Muscle layer of duodenum (tissue), 2 donors: ENCODE data around the gene COL18A1.

Experiments used
- H3K27ac ChIP-seq: one replicate; pipeline ENCODE4 v1.7.0; 2013; ENCODE audit warnings: mild to moderate bottlenecking, low read length
- H3K27me3 ChIP-seq: one replicate; pipeline ENCODE4 v1.7.0; 2013; ENCODE audit warnings: low read depth, mild to moderate bottlenecking, control low read depth, low read length
- H3K36me3 ChIP-seq, 2 donors: one replicate each; pipeline ENCODE4 v1.7.0; 2013; ENCODE audit warnings: low read length in 2 of 2, control low read depth in 1 of 2, mild to moderate bottlenecking in 1 of 2; ENCODE audit not compliant: insufficient read depth in 2 of 2, control insufficient read depth in 1 of 2
- H3K4me1 ChIP-seq, 2 donors: one replicate each; pipeline ENCODE4 v1.7.0; 2013; ENCODE audit warnings: low read length in 2 of 2, mild to moderate bottlenecking in 2 of 2, control low read depth in 1 of 2, moderate library complexity in 1 of 2; ENCODE audit not compliant: insufficient read depth in 2 of 2, control insufficient read depth in 1 of 2
- H3K4me3 ChIP-seq, 2 donors: one replicate each; pipeline ENCODE4 v1.7.0; 2013; ENCODE audit warnings: low read length in 2 of 2, low read depth in 1 of 2, mild to moderate bottlenecking in 1 of 2
- H3K9me3 ChIP-seq, 2 donors: one replicate each; pipeline ENCODE4 v1.7.0; 2013; ENCODE audit warnings: low read length in 2 of 2, control low read depth in 1 of 2, mild to moderate bottlenecking in 1 of 2; ENCODE audit not compliant: control insufficient read depth in 1 of 2
- donor health status: healthy.

The COL18A1 gene

DNA sequence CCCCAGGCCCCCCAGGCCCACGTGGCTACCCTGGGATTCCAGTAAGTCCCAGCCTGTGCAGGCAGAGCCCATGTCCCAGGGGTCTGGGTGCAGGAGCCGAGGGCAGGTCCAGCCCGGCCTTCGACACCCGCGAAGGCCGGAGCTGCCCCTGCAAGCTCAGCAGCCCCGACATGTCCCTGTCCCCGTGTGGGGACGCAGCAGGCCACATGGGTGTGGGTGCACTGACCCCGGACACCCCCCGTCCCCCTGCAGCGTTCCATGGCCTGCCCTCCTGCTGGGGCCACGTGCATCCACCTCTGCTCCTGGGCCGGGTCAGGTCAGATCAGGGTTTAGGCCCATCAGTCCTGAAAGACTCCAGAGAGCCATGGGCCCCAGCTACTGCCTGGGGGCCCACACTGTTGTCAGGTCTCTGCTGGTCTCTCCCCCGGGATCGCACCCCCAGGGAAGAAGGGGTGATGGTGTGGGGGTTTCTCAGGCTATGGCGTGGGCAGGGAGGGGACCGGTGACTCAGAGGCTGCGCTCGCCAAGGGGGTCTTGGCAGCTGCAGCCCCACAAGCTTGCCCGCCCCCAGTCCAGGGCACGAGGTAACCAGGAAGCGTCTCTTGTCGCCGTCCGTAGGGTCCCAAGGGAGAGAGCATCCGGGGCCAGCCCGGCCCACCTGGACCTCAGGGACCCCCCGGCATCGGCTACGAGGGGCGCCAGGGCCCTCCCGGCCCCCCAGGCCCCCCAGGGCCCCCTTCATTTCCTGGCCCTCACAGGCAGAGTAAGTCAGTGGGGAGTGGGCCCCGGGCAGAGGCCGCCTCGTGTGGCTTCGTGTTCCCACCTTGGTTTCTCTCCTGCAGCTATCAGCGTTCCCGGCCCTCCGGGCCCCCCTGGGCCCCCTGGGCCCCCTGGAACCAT is 99.8 kb downstream of the COL18A1 start:
- no peaks in the 10 kb centered on the region for H3K4me1 ChIP-seq
- no peaks in the 10 kb centered on the region for H3K9me3 ChIP-seq
- H3K27ac ChIP-seq: no peak overlapping the region
- H3K27me3 ChIP-seq: no peaks in the 10 kb centered on the region
- H3K36me3 ChIP-seq: peaks cover 3 to 6% of the 10 kb centered on the region in 2 donors
- no peak overlapping the region for H3K4me3 ChIP-seq

DNA sequence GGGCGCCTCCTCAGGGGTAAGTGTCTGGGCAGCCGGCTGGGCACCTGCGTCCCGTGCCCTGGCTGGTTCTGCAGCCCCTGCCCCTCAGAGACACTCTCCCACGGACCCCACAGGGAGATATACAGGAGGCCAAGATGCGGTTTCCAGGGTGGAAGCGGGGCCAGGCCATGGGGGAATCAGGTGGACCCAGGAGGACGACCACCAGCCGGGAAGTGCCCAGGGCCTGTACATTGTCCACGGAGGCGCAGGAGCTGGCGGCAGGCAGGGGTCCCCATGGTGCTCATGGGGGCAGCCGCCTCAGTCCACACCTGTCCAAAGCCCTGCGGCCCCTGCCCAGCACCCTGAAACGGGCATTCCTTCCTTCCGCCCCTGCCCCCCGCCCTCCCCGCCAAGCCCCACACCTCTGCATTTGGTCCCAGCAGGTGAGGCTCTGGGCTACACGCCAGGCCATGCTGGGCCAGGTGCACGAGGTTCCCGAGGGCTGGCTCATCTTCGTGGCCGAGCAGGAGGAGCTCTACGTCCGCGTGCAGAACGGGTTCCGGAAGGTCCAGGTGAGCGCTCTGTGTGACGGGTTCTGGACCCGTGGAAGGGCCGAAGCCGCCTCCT is 100.6 kb downstream of the COL18A1 start:
- Histone ChIP-seq H3K27me3 (no peaks in the 10 kb centered on the region), H3K4me3 (no peak overlapping the region), H3K4me1 (no peaks in the 10 kb centered on the region), H3K27ac (no peak overlapping the region), H3K36me3 (peaks cover 3 to 11% of the 10 kb centered on the region in 2 donors), H3K9me3 (no peaks in the 10 kb centered on the region)

DNA sequence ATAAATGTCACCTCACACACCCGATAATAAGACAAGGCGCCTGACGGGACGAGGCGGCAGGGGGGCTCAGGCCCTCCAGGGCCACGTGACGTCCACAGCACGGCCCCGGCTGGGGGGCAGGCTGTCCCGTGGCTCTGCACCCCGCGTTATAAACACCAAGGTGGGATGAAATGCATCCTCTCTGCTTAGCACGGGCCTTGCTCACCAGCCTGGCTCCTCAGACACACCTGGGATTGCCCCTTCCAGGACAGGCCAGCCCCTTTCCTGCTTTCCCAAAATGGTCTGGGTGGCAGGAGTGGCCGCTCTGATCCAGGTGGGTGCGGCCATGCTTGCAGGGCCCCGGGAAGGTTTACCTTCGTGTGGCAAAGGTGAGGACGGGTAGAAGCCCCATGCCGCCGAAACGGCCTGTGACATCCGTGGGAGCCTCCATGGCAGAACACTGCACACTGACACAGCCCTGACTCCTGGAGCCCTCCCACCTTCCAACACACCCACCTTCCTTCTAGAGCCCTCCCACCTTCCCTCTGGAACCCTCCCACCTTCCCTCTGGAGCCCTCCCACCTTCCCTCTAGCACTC is 101.4 kb downstream of the COL18A1 start:
- H3K4me3 ChIP-seq: no peak overlapping the region
- H3K36me3 ChIP-seq: peaks cover 3 to 16% of the 10 kb centered on the region in 2 donors
- no peaks in the 10 kb centered on the region for H3K27me3 ChIP-seq
- H3K27ac ChIP-seq: no peak overlapping the region
- no peaks in the 10 kb centered on the region for H3K9me3 ChIP-seq
- H3K4me1 ChIP-seq: no peaks in the 10 kb centered on the region

DNA sequence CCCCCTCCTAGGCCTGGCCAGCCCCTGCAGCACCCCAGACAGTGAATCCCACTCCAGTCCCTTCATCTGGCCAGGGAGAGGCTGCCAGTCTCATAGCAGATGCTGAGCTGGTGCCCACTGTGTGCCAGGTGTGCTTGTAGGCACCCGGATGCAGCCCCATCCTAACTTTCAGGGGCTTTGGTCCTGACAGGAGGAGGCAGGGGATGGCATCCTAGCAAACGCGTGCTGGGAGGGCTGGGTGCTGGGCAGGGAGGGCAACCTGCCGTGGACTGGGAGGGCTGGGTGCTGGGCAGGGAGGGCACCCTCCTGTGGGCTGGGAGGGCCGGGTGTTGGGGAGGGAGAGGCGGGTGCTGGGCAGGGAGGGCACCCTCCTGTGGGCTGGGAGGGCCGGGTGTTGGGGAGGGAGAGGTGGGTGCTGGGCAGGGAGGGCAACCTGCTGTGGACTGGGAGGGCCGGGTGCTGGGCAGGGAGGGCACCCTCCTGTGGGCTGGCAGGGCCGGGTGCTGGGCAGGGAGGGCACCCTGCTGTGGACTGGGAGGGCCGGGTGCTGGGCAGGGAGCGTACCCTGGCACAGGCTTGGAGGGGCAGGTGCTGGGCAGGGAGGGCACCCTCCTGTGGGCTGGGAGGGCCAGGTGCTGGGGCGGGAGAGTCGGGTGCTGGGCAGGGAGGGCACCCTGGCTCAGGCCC is 102.0 kb downstream of the COL18A1 start:
- no peaks in the 10 kb centered on the region for H3K27me3 ChIP-seq
- H3K4me3 ChIP-seq: no peak overlapping the region
- no peaks in the 10 kb centered on the region for H3K9me3 ChIP-seq
- no peak overlapping the region for H3K27ac ChIP-seq
- H3K36me3 ChIP-seq: peaks cover 3 to 21% of the 10 kb centered on the region in 2 donors
- no peaks in the 10 kb centered on the region for H3K4me1 ChIP-seq

DNA sequence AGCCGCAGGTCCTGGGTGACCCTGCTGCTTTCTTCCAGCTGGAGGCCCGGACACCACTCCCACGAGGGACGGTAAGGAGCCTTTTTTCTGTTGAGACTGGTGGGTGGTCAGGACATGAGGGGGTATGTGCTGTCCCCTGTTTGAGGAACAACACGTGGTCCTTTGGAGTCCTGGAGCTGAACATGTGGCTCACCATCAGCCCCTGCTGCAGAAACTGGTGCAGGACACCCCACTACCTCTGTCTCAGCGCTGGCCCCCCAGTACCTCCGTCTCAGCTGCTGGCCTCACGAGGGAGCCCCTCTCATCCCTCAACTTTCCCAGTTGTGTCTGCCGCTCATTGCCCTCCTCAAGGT is 102.5 kb downstream of the COL18A1 start:
- Histone ChIP-seq H3K4me1 (no peaks in the 10 kb centered on the region), H3K27ac (no peak overlapping the region), H3K9me3 (no peaks in the 10 kb centered on the region), H3K36me3 (peaks cover 3 to 26% of the 10 kb centered on the region in 2 donors), H3K27me3 (no peaks in the 10 kb centered on the region), H3K4me3 (no peak overlapping the region)

DNA sequence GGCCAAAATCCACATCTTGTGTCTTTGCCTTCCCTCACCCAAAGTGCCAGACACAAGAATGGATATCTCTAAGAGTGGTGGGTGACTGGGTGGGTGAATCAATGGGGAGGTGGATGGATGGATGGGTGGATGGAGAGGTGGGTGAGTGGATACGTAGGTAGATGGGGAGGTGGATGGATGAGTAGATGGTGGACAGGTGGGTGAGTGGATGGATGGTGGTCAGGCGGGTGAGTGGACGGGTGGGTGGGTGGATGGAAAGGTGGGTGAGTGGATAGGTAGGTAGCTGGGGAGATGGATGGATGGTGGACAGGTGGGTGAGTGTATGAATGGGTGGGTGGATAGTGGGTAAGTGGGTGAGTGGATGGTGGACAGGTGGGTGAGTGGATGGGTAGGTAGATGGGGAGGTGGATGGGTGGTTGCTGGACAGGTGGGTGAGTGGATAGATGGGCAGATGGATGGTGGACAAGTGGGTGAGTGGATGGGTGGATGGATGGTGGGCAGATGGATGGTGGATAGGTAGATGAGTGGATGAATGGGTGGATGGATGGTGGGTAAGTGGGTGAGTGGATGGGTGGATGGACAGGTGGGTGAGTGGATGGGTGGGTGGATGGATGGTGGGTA is 103.0 kb downstream of the COL18A1 start:
- no peaks in the 10 kb centered on the region for H3K9me3 ChIP-seq
- H3K27ac ChIP-seq: no peak overlapping the region
- no peak overlapping the region for H3K4me3 ChIP-seq
- no peaks in the 10 kb centered on the region for H3K27me3 ChIP-seq
- peaks cover 4 to 27% of the 10 kb centered on the region in 2 donors for H3K36me3 ChIP-seq
- no peaks in the 10 kb centered on the region for H3K4me1 ChIP-seq

DNA sequence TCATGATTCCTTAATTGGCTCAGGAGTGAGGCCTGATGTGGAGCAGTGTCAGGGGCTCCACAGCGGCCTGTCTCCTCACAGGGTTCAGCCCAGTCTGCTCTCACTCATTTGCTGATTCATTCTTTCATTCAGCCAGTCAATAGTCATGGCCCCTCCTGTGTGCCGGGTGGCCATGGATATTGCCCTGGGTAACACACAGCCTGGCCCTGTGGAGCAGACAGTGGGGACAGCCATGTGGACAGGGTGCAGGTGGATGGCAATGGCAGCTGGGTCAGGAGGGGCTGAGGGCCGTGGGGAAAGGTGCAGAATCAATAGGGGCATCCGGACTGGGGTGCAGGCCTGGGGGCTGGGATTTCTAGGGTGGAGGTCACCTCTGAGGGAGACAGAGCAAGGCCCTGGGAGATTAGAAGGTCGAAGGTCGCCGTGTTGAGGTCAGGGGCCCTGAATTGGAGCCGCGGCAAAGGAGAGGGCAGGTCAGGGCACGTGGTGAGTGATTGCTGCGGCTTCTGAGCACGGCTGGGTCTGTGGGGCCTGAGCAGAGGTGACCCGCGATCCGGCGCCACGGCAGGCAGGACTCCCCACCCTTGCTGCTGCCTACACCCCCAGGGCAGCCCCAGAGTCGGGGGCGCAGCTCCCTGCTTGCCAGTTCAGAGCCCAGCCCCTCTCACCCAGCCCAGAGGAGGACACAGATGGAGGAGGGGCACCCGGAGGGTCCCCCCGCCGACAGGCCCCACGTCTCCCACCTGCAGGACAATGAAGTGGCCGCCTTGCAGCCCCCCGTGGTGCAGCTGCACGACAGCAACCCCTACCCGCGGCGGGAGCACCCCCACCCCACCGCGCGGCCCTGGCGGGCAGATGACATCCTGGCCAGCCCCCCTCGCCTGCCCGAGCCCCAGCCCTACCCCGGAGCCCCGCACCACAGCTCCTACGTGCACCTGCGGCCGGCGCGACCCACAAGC is 103.9 kb downstream of the COL18A1 start:
- Histone ChIP-seq H3K9me3 (no peaks in the 10 kb centered on the region), H3K36me3 (peaks cover 12 to 29% of the 10 kb centered on the region in 2 donors), H3K27ac (no peak overlapping the region), H3K4me3 (no peak overlapping the region), H3K4me1 (no peaks in the 10 kb centered on the region), H3K27me3 (no peaks in the 10 kb centered on the region)

DNA sequence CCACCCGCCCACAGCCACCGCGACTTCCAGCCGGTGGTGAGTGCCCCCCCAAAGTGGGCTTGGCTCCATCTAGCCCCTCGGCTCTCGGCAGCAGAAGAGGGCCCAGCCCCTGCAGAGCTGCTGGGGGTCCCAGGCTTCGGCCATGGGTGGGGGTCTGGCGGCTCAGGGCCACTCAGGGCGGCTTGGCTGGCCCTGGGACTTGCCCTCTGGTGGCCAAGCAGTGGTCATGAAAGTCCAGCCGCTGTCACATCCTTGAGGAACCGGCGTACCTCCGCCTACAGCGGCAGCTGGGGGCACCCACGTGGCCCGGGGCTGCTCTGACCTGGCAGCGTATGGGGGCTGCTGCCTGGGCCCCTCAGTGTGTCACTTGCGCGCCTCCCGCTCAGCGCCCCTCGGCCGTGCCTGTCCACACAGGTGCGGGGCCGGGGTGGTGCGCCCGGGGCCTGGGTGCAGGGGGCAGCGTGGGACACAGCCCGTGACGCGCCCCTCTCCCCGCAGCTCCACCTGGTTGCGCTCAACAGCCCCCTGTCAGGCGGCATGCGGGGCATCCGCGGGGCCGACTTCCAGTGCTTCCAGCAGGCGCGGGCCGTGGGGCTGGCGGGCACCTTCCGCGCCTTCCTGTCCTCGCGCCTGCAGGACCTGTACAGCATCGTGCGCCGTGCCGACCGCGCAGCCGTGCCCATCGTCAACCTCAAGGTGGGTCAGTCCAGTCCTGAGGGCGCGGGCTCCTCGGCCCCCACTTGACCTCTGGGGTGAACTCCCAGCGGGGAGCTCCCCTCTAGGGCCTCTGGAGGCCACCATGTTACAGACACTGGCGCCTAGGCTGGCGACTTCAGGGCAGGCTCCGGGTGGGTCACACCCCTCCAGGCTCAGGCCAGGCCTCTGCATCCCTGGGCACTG is 104.9 kb downstream of the COL18A1 start:
- H3K9me3 ChIP-seq: no peaks in the 10 kb centered on the region
- H3K4me3 ChIP-seq: no peak overlapping the region
- no peaks in the 10 kb centered on the region for H3K4me1 ChIP-seq
- no peaks in the 10 kb centered on the region for H3K27me3 ChIP-seq
- no peak overlapping the region for H3K27ac ChIP-seq
- H3K36me3 ChIP-seq: peaks cover 12 to 37% of the 10 kb centered on the region in 2 donors

DNA sequence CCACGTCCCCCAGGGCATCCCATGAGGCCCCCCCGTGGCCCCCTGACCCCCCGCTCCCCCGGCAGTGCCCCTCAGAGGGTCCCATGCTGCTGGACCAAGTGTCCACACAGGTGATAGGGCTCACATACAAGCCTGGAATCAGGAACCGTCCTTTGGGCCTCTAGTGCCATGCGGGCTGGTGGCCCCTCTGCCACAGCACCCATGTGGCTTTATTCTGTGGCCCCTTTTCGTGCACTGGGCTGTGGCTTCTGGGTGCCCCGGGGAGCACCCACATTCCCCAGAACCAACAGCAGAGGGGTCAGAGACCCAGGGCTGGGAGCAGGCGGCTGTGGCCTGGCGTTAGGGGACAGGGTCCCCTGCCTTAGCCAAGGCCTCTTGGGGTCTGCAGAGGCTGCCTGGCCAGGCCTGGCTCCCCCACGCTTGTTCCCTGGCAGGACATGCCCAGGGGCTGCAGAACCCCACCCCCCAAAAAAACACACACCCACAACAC is 105.5 kb downstream of the COL18A1 start:
- H3K27me3 ChIP-seq: no peaks in the 10 kb centered on the region
- no peak overlapping the region for H3K27ac ChIP-seq
- no peak overlapping the region for H3K4me3 ChIP-seq
- no peaks in the 10 kb centered on the region for H3K9me3 ChIP-seq
- H3K4me1 ChIP-seq: no peaks in the 10 kb centered on the region
- peaks cover 12 to 41% of the 10 kb centered on the region in 2 donors for H3K36me3 ChIP-seq
